WERI-Rb-1 (cell line): ENCODE measurements around the gene KCNIP4.

Experiments
- DNase-seq: peaks from one replicate; pipeline ENCODE4 v3.0.0-alpha.2; 2020
- H3K27ac ChIP-seq: fragments of 250-450 bp; sonication (Bioruptor Pico); 2 replicates; pipeline ENCODE4 v1.5.1; 2020; ENCODE audit warnings: mild to moderate bottlenecking, moderate library complexity
- H3K27me3 ChIP-seq: fragments of 250-450 bp; sonication (Bioruptor Pico); 2 replicates; pipeline ENCODE4 v1.5.1; 2021; ENCODE audit warnings: mild to moderate bottlenecking, low read depth, moderate library complexity; ENCODE audit not compliant: insufficient read depth, severe bottlenecking
- H3K36me3 ChIP-seq: fragments of 250-450 bp; sonication (Bioruptor Pico); 2 replicates; pipeline ENCODE4 v1.5.1; 2020; ENCODE audit warnings: mild to moderate bottlenecking, moderate library complexity
- H3K4me3 ChIP-seq: 2 replicates; pipeline ENCODE4 v1.5.1; 2011; ENCODE audit warnings: low read depth, mild to moderate bottlenecking, control low read depth, low read length
- H3K9me3 ChIP-seq: fragments of 250-450 bp; sonication (Bioruptor Pico); 2 replicates; pipeline ENCODE4 v1.5.1; 2021; ENCODE audit warnings: mild to moderate bottlenecking, moderate library complexity; ENCODE audit not compliant: severe bottlenecking
- CTCF ChIP-seq: IDR thresholded peaks from 2 replicates; pipeline ENCODE4 v1.5.1; 2011; ENCODE audit warnings: low read depth, mild to moderate bottlenecking, control low read depth, inconsistent platforms, low read length

Gene KCNIP4

GRCh38 chr4:21986307-21986706 is 37.7 kb upstream of the KCNIP4 start:
- Histone ChIP-seq H3K27ac (no peak overlapping the region), H3K4me3 (no peak overlapping the region), H3K36me3 (no peaks in the 10 kb centered on the region), H3K9me3 (no peaks in the 10 kb centered on the region), H3K27me3 (no peaks in the 10 kb centered on the region)
- no peak for TF ChIP-seq CTCF
- no peak for DNase-seq

- no peak for TF ChIP-seq CTCF
- no peak overlapping the region for H3K27ac ChIP-seq
- H3K27me3 ChIP-seq, result no peaks in the 10 kb centered on the region
- H3K9me3 ChIP-seq, result no peaks in the 10 kb centered on the region
- H3K36me3 ChIP-seq, result no peaks in the 10 kb centered on the region
- H3K4me3 ChIP-seq, result no peak overlapping the region
- no peak for DNase-seq
Observed at GRCh38 chr4:21982087-21982486, 33.5 kb upstream of the KCNIP4 start.

- H3K27ac ChIP-seq, result no peak overlapping the region
- no peaks in the 10 kb centered on the region for H3K27me3 ChIP-seq
- H3K36me3 ChIP-seq, result no peaks in the 10 kb centered on the region
- H3K4me3 ChIP-seq, result no peak overlapping the region
- no peaks in the 10 kb centered on the region for H3K9me3 ChIP-seq
- no peak for TF ChIP-seq CTCF
- no peak for DNase-seq
Observed at GRCh38 chr4:21979196-21979595, 30.6 kb upstream of the KCNIP4 start.

DNA sequence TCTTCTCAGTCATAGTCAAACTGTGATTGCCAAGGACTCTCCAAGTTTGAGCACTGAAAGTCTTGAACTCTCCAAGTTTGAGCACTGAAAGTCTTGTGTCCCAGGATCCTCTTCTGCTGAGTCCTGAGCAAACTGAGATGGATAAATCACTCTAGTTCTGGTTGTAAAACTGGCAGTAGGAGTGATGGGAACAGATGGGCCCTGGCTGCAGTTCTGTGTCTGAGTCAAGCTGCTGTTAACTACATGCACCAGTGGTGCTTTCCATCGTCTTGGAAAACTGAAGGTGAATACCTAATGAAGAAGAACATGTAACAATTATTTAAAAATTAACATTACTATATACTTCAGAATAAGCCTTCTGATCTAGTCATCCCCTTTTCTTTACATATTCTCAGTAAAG is 27.6 kb upstream of the KCNIP4 start:
- Histone ChIP-seq H3K27ac (no peak overlapping the region), H3K9me3 (no peaks in the 10 kb centered on the region), H3K4me3 (no peak overlapping the region), H3K36me3 (no peaks in the 10 kb centered on the region), H3K27me3 (no peaks in the 10 kb centered on the region)
- no peak for DNase-seq
- no peak for TF ChIP-seq CTCF

- Histone ChIP-seq H3K9me3 (peaks cover 2% of the 10 kb centered on the region), H3K27ac (no peak overlapping the region), H3K27me3 (no peaks in the 10 kb centered on the region), H3K4me3 (no peak overlapping the region), H3K36me3 (no peaks in the 10 kb centered on the region)
- no peak for TF ChIP-seq CTCF
- no peak for DNase-seq
Observed at GRCh38 chr4:21973850-21974249, 25.3 kb upstream of the KCNIP4 start.

DNA sequence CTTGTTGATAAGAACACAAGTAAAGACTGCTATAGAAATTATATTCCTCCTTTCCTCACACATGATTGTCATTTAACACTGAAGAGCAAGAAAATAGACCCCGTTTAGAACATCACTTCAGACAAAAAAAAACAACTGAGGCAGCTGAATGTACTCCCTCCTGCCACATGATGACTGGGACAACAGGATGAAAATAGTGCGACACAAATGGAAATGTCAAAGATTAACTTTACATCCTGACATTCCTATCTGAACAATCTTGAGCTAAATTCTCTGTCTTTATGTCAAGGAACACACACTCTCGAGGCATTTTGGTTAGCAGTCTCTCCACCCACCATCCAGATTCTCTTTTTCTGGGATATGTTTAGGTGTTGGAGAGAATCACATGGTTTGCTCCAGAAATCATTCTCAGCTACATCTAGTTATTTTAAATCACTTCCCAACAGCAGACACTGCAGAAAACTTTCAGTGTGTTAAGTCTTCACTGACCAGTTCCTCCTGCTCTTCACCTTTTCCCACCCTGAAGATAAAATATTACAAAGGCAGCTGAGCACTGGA is 16.3 kb upstream of the KCNIP4 start:
- Histone ChIP-seq H3K36me3 (no peaks in the 10 kb centered on the region), H3K9me3 (peaks cover 2% of the 10 kb centered on the region), H3K27ac (no peak overlapping the region), H3K4me3 (no peak overlapping the region), H3K27me3 (no peaks in the 10 kb centered on the region)
- DNase-seq, result no peak
- no peak for TF ChIP-seq CTCF
